ENCODE data around the gene TOX4. TPM values are rescaled to one million over a fixed set of nuclear protein-coding genes. Genes with fewer than 3 reads are reported as not detected.
A peak's percentile ranks its signal among the peaks of the same experiment; 100 is the strongest.

The TOX4 gene
- total RNA-seq, 2 donors from 2014 or later, result 60.0 to 61.5 TPM

DNA sequence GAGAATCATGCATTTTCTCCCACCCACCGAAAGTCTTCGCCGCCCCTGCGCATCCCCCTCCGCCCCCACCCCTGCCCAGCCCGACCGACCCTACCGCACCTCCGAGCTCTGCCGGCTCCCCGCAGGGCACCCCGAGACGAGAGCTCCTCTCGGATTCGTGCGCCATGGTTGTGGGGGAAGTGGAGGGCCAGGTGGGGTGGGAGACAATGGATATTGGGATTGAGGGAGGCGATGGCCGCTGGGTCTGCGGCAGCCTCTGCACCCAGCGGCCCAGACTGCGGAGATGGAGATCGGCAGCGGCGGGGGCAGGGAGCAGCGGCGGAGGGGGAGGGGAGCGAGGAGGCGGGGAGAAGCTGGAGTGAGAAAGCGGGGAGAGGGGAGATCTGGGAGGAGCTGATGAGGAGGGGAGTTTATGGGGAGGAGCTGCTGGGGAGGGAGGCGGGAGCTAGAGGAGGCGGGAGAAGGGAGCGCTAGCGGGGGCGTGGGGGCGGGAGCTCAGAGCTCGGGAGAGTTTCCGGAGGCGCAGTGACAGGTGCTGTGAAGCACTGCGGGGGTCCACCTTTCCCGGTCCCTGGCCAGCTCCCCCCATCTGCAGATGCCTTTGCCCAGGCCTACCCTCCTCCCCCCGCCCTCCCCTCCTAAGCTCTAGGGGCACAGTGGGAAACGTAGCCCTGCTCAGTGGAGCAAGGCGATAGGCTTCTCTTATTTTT, 49.1 kb downstream of the TOX4 start, which contains the start of gene SALL2:
SALL2 (minus strand) TSS at position 385 of the 710 bp plus-strand sequence; CDS start at position 166, 219 bp downstream.
- peaks cover 64% of the 10 kb centered on the region for H3K4me1 Mint-ChIP-seq
- TF ChIP-seq, protein P1, sequence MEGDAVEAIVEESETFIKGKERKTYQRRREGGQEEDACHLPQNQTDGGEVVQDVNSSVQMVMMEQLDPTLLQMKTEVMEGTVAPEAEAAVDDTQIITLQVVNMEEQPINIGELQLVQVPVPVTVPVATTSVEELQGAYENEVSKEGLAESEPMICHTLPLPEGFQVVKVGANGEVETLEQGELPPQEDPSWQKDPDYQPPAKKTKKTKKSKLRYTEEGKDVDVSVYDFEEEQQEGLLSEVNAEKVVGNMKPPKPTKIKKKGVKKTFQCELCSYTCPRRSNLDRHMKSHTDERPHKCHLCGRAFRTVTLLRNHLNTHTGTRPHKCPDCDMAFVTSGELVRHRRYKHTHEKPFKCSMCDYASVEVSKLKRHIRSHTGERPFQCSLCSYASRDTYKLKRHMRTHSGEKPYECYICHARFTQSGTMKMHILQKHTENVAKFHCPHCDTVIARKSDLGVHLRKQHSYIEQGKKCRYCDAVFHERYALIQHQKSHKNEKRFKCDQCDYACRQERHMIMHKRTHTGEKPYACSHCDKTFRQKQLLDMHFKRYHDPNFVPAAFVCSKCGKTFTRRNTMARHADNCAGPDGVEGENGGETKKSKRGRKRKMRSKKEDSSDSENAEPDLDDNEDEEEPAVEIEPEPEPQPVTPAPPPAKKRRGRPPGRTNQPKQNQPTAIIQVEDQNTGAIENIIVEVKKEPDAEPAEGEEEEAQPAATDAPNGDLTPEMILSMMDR (conservative IDR thresholded peaks at IDR 0.05), result no peak
- peak within 1 kb of the TSS; percentile 93 for H3K27ac ChIP-seq (ENCODE audit: low read depth, low read length)

DNA sequence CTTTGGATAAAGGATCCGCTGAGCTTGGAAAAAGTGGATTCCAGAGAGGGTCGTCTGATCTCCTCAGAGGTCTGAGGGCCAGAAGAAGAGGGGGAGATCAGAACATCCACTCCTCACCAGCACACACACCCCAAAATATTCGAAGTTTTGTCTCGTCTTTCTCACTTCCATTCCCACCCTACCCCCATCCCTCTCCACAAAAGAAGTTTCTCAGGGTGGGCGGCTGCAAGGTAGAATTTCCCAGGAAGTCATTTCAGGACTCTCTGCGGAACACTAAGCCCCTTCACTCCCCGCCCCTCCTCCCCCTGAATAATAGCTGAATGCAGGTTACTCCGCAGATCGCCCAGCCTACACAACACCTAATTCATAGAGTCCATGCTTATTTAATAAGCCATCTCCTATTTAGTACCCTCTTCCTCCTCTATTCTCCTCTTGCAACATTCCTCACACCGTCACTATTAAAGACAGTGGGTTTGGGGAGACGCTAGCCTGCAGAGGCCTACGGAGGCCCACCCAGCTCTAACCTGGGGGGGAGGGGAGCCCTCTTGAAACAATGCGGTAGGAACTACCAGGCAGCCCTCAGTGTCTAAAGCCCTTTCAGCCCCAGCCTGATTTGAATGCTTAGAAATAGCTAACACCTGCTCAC, 49.8 kb downstream of the TOX4 start:
- Histone ChIP-seq H3K4me3 (ENCODE audit: low read length) (peak overlapping the region; percentile 86), H3K27ac (ENCODE audit: low read depth, low read length) (peak overlapping the region; percentile 93), H3K9me3 (ENCODE audit: control insufficient read depth, low read length) (no peaks in the 10 kb centered on the region), H3K27me3 (ENCODE audit: control insufficient read depth, insufficient read depth, low read length, poor library complexity, severe bottlenecking) (no peaks in the 10 kb centered on the region), H3K36me3 (ENCODE audit: control insufficient read depth, insufficient read depth, low read length) (peaks cover 29% of the 10 kb centered on the region), H3K4me1 (ENCODE audit: control insufficient read depth, insufficient read depth, low read length) (peaks cover 19% of the 10 kb centered on the region), H3K9ac (ENCODE audit: extremely low read depth, low read length, poor library complexity, severe bottlenecking) (peak overlapping the region; percentile 88)
- Mint-ChIP-seq H3K4me3 (peak overlapping the region; percentile 85), H3K27me3 (ENCODE audit: insufficient read depth) (no peaks in the 10 kb centered on the region), H3K4me1 (peaks cover 59% of the 10 kb centered on the region), H3K27ac (peak overlapping the region; percentile 99), H3K36me3 (ENCODE audit: low read depth) (peaks cover 36% of the 10 kb centered on the region), H3K9me3 (no peaks in the 10 kb centered on the region)
- peak; percentile 89 for DNase-seq
- TF ChIP-seq, protein P1 (conservative IDR thresholded peaks at IDR 0.05), result no peak
- WGBS, 2 experiments (ENCODE audit: insufficient coverage in 1 of 2, insufficient read length in 1 of 2), result 0 to 3% methylated on average over 7 to 13 of the region's 13 CpGs

More for the DNA sequence above, 49.1 kb downstream of the TOX4 start, which contains the start of gene SALL2:
- Histone ChIP-seq H3K4me3 (ENCODE audit: low read length) (peak within 1 kb of the TSS; percentile 86), H3K4me1 (ENCODE audit: control insufficient read depth, insufficient read depth, low read length) (peaks cover 19% of the 10 kb centered on the region), H3K27me3 (ENCODE audit: control insufficient read depth, insufficient read depth, low read length, poor library complexity, severe bottlenecking) (no peaks in the 10 kb centered on the region), H3K9ac (ENCODE audit: extremely low read depth, low read length, poor library complexity, severe bottlenecking) (peak within 1 kb of the TSS; percentile 88), H3K9me3 (ENCODE audit: control insufficient read depth, low read length) (no peaks in the 10 kb centered on the region), H3K36me3 (ENCODE audit: control insufficient read depth, insufficient read depth, low read length) (peaks cover 33% of the 10 kb centered on the region)
- Mint-ChIP-seq H3K27me3 (ENCODE audit: insufficient read depth) (no peaks in the 10 kb centered on the region), H3K9me3 (no peaks in the 10 kb centered on the region), H3K36me3 (ENCODE audit: low read depth) (peaks cover 36% of the 10 kb centered on the region), H3K27ac (peak within 1 kb of the TSS; percentile 99), H3K4me3 (peak within 1 kb of the TSS; percentile 85)
- peak; percentile 98 for DNase-seq
- WGBS, 2 experiments (ENCODE audit: insufficient coverage in 1 of 2, insufficient read length in 1 of 2), result 0% methylated on average over 1 to 43 of the region's 43 CpGs

DNA sequence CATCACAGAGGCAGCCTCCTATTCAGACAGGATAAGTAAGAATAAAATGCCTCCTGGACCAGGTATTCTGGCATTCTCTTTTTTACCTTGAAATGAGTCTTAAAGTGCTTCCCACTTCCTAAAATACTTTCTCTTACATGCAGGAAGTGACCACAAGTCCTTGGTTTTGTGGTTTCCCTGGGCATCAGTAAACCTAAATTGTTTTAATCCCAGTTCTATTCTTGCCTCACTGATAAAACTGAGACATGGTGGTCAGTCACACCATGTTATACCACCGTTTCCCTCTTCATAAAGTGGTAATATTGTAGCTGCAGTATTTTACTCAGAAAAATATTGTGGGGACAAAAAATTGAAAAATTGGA, 50.3 kb downstream of the TOX4 start:
- peaks cover 24% of the 10 kb centered on the region for H3K36me3 ChIP-seq (ENCODE audit: control insufficient read depth, insufficient read depth, low read length)
- no peaks in the 10 kb centered on the region for H3K9me3 ChIP-seq (ENCODE audit: control insufficient read depth, low read length)
- peak overlapping the region; percentile 93 for H3K27ac ChIP-seq (ENCODE audit: low read depth, low read length)
- peak overlapping the region; percentile 88 for H3K9ac ChIP-seq (ENCODE audit: extremely low read depth, low read length, poor library complexity, severe bottlenecking)
- Mint-ChIP-seq H3K4me1 (peaks cover 55% of the 10 kb centered on the region), H3K9me3 (no peaks in the 10 kb centered on the region), H3K27ac (peak overlapping the region; percentile 99), H3K27me3 (ENCODE audit: insufficient read depth) (no peaks in the 10 kb centered on the region), H3K36me3 (ENCODE audit: low read depth) (peaks cover 36% of the 10 kb centered on the region), H3K4me3 (peak overlapping the region; percentile 85)
- WGBS, 2 experiments (ENCODE audit: insufficient coverage in 1 of 2, insufficient read length in 1 of 2), result 67% methylated on average over 1 of the region's 1 CpG; no CpG with 5 or more reads in 1 of the 2 experiments
- H3K4me1 ChIP-seq (ENCODE audit: control insufficient read depth, insufficient read depth, low read length), result peaks cover 19% of the 10 kb centered on the region
- TF ChIP-seq, protein P1 (conservative IDR thresholded peaks at IDR 0.05), result no peak
- no peaks in the 10 kb centered on the region for H3K27me3 ChIP-seq (ENCODE audit: control insufficient read depth, insufficient read depth, low read length, poor library complexity, severe bottlenecking)
- no peak for DNase-seq
- H3K4me3 ChIP-seq (ENCODE audit: low read length), result peak overlapping the region; percentile 86

Data from endodermal cell (in vitro differentiated cells).